SK-N-SH (cell line): ENCODE measurements around the gene ANKS1B. TPM values are rescaled to one million over a fixed set of nuclear protein-coding genes. Genes with fewer than 3 reads are reported as not detected.

Experiments used
- CTCF ChIA-PET: fragments of 300-600, 350-600 bp; formaldehyde crosslinking; extraction: SDS; loops from one replicate; lab custom pipeline; 2021; lab: Yijun Ruan, JAX
- POLR2A ChIA-PET: fragments of 350-600 bp; sonication (Branson Sonifier 250); formaldehyde crosslinking; extraction: SDS; loops from one replicate; lab custom pipeline; 2020; ENCODE audit warnings: antibody characterized with exemption, inconsistent platforms; lab: Yijun Ruan, JAX
- DNase-seq: peaks from one replicate; pipeline ENCODE4 v3.0.0; 2012
- H2AFZ ChIP-seq: fragments of 200-600 bp; sonication (generic); 2 replicates; pipeline ENCODE4 v1.8.1; 2016; ENCODE audit warnings: antibody characterized with exemption, mild to moderate bottlenecking, low read depth
- H3F3A ChIP-seq: fragments of 200-600 bp; sonication (generic); replicated peaks from 2 replicates; pipeline ENCODE3; 2016; ENCODE audit warnings: antibody characterized with exemption, mild to moderate bottlenecking; ENCODE audit not compliant: insufficient read depth
- H3K27ac ChIP-seq, 2 experiments: fragments of 200-500 bp in 1 of 2; fragments of 200-600 bp in 1 of 2; sonication (Bioruptor generic) in 1 of 2; sonication (generic), shearing (Covaris generic) in 1 of 2; 2 replicates each; pipeline versions ENCODE4 v1.5.1 to v1.6.1; 2014 to 2016; ENCODE audit warnings: low read depth in 2 of 2, inconsistent platforms in 1 of 2, low read length in 1 of 2, mild to moderate bottlenecking in 1 of 2, mixed read lengths in 1 of 2
- H3K27me3 ChIP-seq: fragments of 200-600 bp; sonication (generic), shearing (Covaris generic); 2 replicates; pipeline ENCODE4 v1.6.1; 2016; ENCODE audit warnings: mixed run types; ENCODE audit not compliant: insufficient read depth
- H3K36me3 ChIP-seq, 2 experiments: fragments of 200-500 bp in 1 of 2; fragments of 200-600 bp in 1 of 2; sonication (Bioruptor generic) in 1 of 2; sonication (generic) in 1 of 2; replicated peaks in 1 of 2; 2 replicates each; pipeline versions ENCODE3 to v1.5.1; 2014 to 2016; ENCODE audit warnings: low read length in 1 of 2, mild to moderate bottlenecking in 1 of 2; ENCODE audit not compliant: insufficient read depth in 2 of 2, control insufficient read depth in 1 of 2
- H3K4me1 ChIP-seq, 2 experiments: fragments of 200-500 bp in 1 of 2; fragments of 200-600 bp in 1 of 2; sonication (Bioruptor generic) in 1 of 2; sonication (generic), shearing (Covaris generic) in 1 of 2; 2 replicates each; pipeline versions ENCODE4 v1.5.1 to v1.6.1; 2014 to 2016; ENCODE audit warnings: low read depth in 1 of 2, low read length in 1 of 2, mixed run types in 1 of 2; ENCODE audit not compliant: insufficient read depth in 2 of 2, control insufficient read depth in 1 of 2
- H3K4me2 ChIP-seq: fragments of 200-600 bp; sonication (generic), shearing (Covaris generic); 2 replicates; pipeline ENCODE4 v1.6.1; 2017; ENCODE audit warnings: mixed run types
- H3K4me3 ChIP-seq, 2 experiments: fragments of 200-500 bp in 1 of 2; fragments of 200-600 bp in 1 of 2; sonication (Bioruptor generic) in 1 of 2; sonication (generic), shearing (Covaris generic) in 1 of 2; 2 replicates each; pipeline versions ENCODE4 v1.5.1 to v1.8.1; 2014 to 2016; ENCODE audit warnings: low read depth in 2 of 2, inconsistent platforms in 1 of 2, low read length in 1 of 2, mild to moderate bottlenecking in 1 of 2, mixed read lengths in 1 of 2, moderate library complexity in 1 of 2
- H3K79me2 ChIP-seq: fragments of 200-600 bp; sonication (generic); 2 replicates; pipeline ENCODE4 v1.8.1; 2017; ENCODE audit warnings: mild to moderate bottlenecking; ENCODE audit not compliant: insufficient read depth
- H3K9ac ChIP-seq: fragments of 200-600 bp; sonication (generic); 2 replicates; pipeline ENCODE4 v1.6.1; 2017; ENCODE audit warnings: mixed run types
- H3K9me2 ChIP-seq: fragments of 200-600 bp; sonication (generic); 2 replicates; pipeline ENCODE4 v1.6.1; 2017; ENCODE audit warnings: mixed run types
- H3K9me3 ChIP-seq: fragments of 200-600 bp; sonication (generic); 2 replicates; pipeline ENCODE4 v1.6.1; 2017; ENCODE audit warnings: mixed run types, mild to moderate bottlenecking, moderate library complexity
- H4K20me1 ChIP-seq: fragments of 200-600 bp; sonication (generic); 2 replicates; pipeline ENCODE4 v1.6.1; 2017; ENCODE audit warnings: mild to moderate bottlenecking, mixed run types; ENCODE audit not compliant: insufficient read depth
- CHD2 ChIP-seq: fragments of 150-350 bp; IDR thresholded peaks from 2 replicates; pipeline ENCODE4 v1.6.1; 2018; ENCODE audit warnings: low read length; ENCODE audit not compliant: partially characterized antibody
- CTCF ChIP-seq: fragments of 200-600 bp; sonication (generic); IDR thresholded peaks from 2 replicates; pipeline ENCODE4 v1.6.1; 2017; ENCODE audit warnings: antibody characterized with exemption, mild to moderate bottlenecking, moderate library complexity
- EZH2phosphoT487 ChIP-seq: fragments of 200-600 bp; sonication (generic); IDR thresholded peaks from 2 replicates; pipeline ENCODE4 v1.6.1; 2017; ENCODE audit warnings: low read depth, mixed run types, mild to moderate bottlenecking, antibody characterized with exemption, moderate library complexity, borderline replicate concordance
- FOSL2 ChIP-seq: IDR thresholded peaks from 2 replicates; pipeline ENCODE4 v1.4.0; 2012; ENCODE audit warnings: low read depth, mild to moderate bottlenecking, moderate library complexity, borderline replicate concordance
- FOXJ3 ChIP-seq: sonication (generic); formaldehyde crosslinking; IDR thresholded peaks from 2 replicates; pipeline ENCODE4 v1.5.1; 2020; ENCODE audit warnings: mild to moderate bottlenecking, missing genetic modification reagents
- GABPA ChIP-seq: IDR thresholded peaks from 2 replicates; pipeline ENCODE4 v1.4.0; 2012; ENCODE audit warnings: low read depth, mild to moderate bottlenecking
- MEF2A ChIP-seq: IDR thresholded peaks from 2 replicates; pipeline ENCODE4 v1.4.0; 2012; ENCODE audit warnings: low read depth, borderline replicate concordance
- NFIC ChIP-seq: IDR thresholded peaks from 2 replicates; pipeline ENCODE4 v1.4.0; 2012; ENCODE audit warnings: borderline replicate concordance
- NRF1 ChIP-seq: IDR thresholded peaks from 2 replicates; pipeline ENCODE4 v1.6.1; 2012; ENCODE audit warnings: low read depth, mild to moderate bottlenecking, low read length
- PBX3 ChIP-seq: IDR thresholded peaks from 2 replicates; pipeline ENCODE4; 2012
- POLR2AphosphoS5 ChIP-seq: IDR thresholded peaks from 2 replicates; pipeline ENCODE4 v1.6.1; 2012; ENCODE audit warnings: low read depth, low read length
- RCOR1 ChIP-seq: fragments of 150-350 bp; IDR thresholded peaks from 2 replicates; pipeline ENCODE4 v1.6.1; 2017; ENCODE audit warnings: antibody characterized with exemption, low read length
- REST ChIP-seq: IDR thresholded peaks from 2 replicates; pipeline ENCODE4 v1.6.1; 2012; ENCODE audit warnings: mild to moderate bottlenecking, low read depth, low read length, moderate library complexity
- RFX5 ChIP-seq: IDR thresholded peaks from 2 replicates; pipeline ENCODE4 v1.6.1; 2012; ENCODE audit warnings: mild to moderate bottlenecking, improper control_type of control experiment, low read length
- SIN3A ChIP-seq: IDR thresholded peaks from 2 replicates; pipeline ENCODE4 v1.6.1; 2012; ENCODE audit warnings: low read depth, mild to moderate bottlenecking, low read length, moderate library complexity, borderline replicate concordance
- SMC3 ChIP-seq: IDR thresholded peaks from 2 replicates; pipeline ENCODE4 v1.6.1; 2012; ENCODE audit warnings: low read depth, low read length, improper control_type of control experiment
- TAF1 ChIP-seq: IDR thresholded peaks from 2 replicates; pipeline ENCODE4 v1.6.1; 2012; ENCODE audit warnings: low read depth, mild to moderate bottlenecking, low read length, moderate library complexity, borderline replicate concordance
- TCF12 ChIP-seq: IDR thresholded peaks from 2 replicates; pipeline ENCODE4 v1.4.0; 2012
- WGBS: methylation state at CpG from one replicate; pipeline ENCODE4 v1.1.6; 2017; ENCODE audit warnings: low lambda C conversion rate; 5-methylcytosine and 5-hydroxymethylcytosine counted together
- polyA plus RNA-seq, 3 experiments: library from polyadenylated mRNA; depleted of rRNA; stranded (reverse); fragments of >200 nt; gene quantifications; 2 replicates each; pipeline ENCODE4 v1.2.3, GENCODE V29; 2012
- TF ChIP-seq, protein P1 (sequence below): IDR thresholded peaks from 2 replicates; pipeline ENCODE4 v1.4.0; 2012; ENCODE audit warnings: low read depth, borderline replicate concordance
- TF ChIP-seq, protein P2 (sequence below): IDR thresholded peaks from 2 replicates; pipeline ENCODE4 v1.4.0; 2012; ENCODE audit warnings: low read depth

ANKS1B gene
- polyA plus RNA-seq, 1 of the 3 experiments (the other 2 are of a cell fraction): 1.8 TPM

- Histone ChIP-seq H3K9ac (no peak overlapping the region), H3K9me3 (no peaks in the 10 kb centered on the region)
- POLR2A ChIA-PET: no interaction called here
- no peak for DNase-seq
- TF ChIP-seq GABPA (no peak), NFIC (no peak), NRF1 (no peak), POLR2AphosphoS5 (no peak), PBX3 (no peak), TAF1 (no peak), FOXJ3 (CRISPR knock-in tag) (no peak), REST (no peak), RFX5 (no peak), EZH2phosphoT487 (no peak), CHD2 (no peak), SMC3 (no peak), SIN3A (no peak), RCOR1 (no peak), CTCF (no peak), TCF12 (no peak), MEF2A (no peak), FOSL2 (no peak)
- TF ChIP-seq, protein P1, sequence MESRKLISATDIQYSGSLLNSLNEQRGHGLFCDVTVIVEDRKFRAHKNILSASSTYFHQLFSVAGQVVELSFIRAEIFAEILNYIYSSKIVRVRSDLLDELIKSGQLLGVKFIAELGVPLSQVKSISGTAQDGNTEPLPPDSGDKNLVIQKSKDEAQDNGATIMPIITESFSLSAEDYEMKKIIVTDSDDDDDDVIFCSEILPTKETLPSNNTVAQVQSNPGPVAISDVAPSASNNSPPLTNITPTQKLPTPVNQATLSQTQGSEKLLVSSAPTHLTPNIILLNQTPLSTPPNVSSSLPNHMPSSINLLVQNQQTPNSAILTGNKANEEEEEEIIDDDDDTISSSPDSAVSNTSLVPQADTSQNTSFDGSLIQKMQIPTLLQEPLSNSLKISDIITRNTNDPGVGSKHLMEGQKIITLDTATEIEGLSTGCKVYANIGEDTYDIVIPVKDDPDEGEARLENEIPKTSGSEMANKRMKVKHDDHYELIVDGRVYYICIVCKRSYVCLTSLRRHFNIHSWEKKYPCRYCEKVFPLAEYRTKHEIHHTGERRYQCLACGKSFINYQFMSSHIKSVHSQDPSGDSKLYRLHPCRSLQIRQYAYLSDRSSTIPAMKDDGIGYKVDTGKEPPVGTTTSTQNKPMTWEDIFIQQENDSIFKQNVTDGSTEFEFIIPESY: no peak
- TF ChIP-seq, protein P2, sequence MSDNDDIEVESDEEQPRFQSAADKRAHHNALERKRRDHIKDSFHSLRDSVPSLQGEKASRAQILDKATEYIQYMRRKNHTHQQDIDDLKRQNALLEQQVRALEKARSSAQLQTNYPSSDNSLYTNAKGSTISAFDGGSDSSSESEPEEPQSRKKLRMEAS: no peak
- TF ChIP-seq, all 33 proteins: peak for 0
- Histone ChIP-seq H3K79me2 (no peaks in the 10 kb centered on the region), H3K36me3 (no peaks in the 10 kb centered on the region), H3F3A (no peaks in the 10 kb centered on the region), H3K4me1 (no peaks in the 10 kb centered on the region), H3K4me3 (no peak overlapping the region), H3K27ac (no peak overlapping the region), H3K9me2 (no peaks in the 10 kb centered on the region), H4K20me1 (no peaks in the 10 kb centered on the region), H2AFZ (no peak overlapping the region), H3K4me2 (no peak overlapping the region), H3K27me3 (no peaks in the 10 kb centered on the region)
- CTCF ChIA-PET: no interaction called here
- 29% methylated on average over 1 of the region's 1 CpG for WGBS
These were observed 280.7 kb downstream of the ANKS1B start for GRCh38 chr12:99704036-99704435.
